ENCODE results near the gene EGFLAM.
A peak's percentile ranks its signal among the peaks of the same experiment; 100 is the strongest.

The EGFLAM gene

GRCh38 chr5:38473008-38473407 lies 214.6 kb downstream of the EGFLAM start:
- Histone ChIP-seq H3K9me3 (ENCODE audit: severe bottlenecking) (no peaks in the 10 kb centered on the region), H3K27me3 (ENCODE audit: insufficient read depth, low read depth, severe bottlenecking) (no peaks in the 10 kb centered on the region), H3K27ac (no peak overlapping the region), H3K4me3 (ENCODE audit: low read depth, low read length) (no peak overlapping the region), H3K36me3 (no peaks in the 10 kb centered on the region)
- no peak for TF ChIP-seq CTCF (IDR thresholded peaks at IDR 0.05; ENCODE audit: low read depth, low read length)
- DNase-seq: no peak

DNA sequence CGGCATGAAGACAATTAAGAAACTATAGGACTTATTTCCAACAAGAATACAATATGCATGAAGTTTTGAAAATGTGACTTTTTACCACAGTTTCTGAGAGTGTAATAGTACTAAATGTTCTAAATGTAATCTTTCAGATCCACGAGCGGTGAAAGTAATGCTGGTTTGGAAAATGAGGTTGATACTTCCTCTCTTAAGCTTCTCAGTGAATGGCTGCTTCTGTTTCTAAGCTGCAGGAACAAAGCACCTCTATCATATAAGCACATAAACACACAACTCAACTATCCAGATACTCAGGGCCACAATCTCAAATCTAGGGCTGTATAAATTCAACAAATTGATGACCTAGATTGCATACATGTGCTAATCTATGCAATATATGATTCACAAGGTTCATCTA lies 219.8 kb downstream of the EGFLAM start:
- DNase-seq: no peak
- Histone ChIP-seq H3K27ac (no peak overlapping the region), H3K9me3 (ENCODE audit: severe bottlenecking) (no peaks in the 10 kb centered on the region), H3K36me3 (no peaks in the 10 kb centered on the region), H3K27me3 (ENCODE audit: insufficient read depth, low read depth, severe bottlenecking) (no peaks in the 10 kb centered on the region), H3K4me3 (ENCODE audit: low read depth, low read length) (no peak overlapping the region)
- no peak for TF ChIP-seq CTCF (IDR thresholded peaks at IDR 0.05; ENCODE audit: low read depth, low read length)

DNA sequence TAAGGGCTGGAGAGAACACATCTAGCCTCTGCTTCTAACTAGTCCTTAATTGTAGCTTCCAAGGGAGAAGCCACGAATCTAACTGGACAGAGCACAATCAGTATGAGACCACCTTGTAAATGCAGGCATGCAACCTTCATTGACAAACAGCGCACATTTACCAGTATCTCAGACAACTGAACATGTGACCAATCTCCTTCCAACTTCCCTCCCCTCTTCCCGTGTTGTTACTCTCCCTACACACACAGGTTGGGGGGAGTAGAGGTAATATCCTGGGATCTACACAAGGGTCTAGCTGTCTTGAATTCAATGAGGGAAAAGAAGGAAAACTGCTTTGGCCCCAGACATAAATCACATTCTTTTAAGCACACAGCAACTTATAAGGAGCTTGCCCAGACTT lies 220.5 kb downstream of the EGFLAM start:
- Histone ChIP-seq H3K27me3 (ENCODE audit: insufficient read depth, low read depth, severe bottlenecking) (no peaks in the 10 kb centered on the region), H3K4me3 (ENCODE audit: low read depth, low read length) (no peak overlapping the region; the same call in 1 of the 2 replicates), H3K27ac (no peak overlapping the region; the same call in 1 of the 2 replicates), H3K9me3 (ENCODE audit: severe bottlenecking) (no peaks in the 10 kb centered on the region), H3K36me3 (no peaks in the 10 kb centered on the region)
- TF ChIP-seq CTCF (IDR thresholded peaks at IDR 0.05; ENCODE audit: low read depth, low read length): no peak
- no peak for DNase-seq

DNA sequence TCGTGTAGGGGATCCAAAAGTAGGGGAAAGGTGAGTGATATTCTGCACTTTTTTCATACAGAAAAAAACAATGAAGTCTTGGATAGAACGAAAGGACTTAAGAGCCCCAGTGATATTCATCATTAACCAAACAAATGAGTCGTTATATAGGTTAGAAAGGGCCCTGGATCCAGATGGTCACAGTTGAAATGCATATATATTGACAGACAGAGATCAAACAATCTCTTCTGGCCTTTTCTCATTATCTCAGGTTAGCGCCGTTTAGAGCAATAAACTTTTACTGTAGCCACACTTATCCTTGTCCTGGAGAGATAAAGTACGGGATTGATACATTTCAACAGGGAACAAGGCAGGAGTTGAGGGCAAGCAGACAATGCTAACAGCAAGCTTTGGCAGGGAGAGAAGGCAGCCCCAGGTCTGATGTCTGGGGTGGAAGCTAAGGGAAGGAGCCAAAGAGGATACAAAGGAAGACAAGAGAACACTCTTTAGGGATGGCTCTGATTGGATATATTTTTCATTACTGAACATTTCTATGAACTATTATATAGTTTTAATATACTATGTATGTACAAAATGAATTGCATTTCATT lies 221.1 kb downstream of the EGFLAM start:
- Histone ChIP-seq H3K9me3 (ENCODE audit: severe bottlenecking) (no peaks in the 10 kb centered on the region), H3K27me3 (ENCODE audit: insufficient read depth, low read depth, severe bottlenecking) (no peaks in the 10 kb centered on the region), H3K27ac (peak overlapping the region; percentile 4; the same call in 1 of the 2 replicates), H3K4me3 (ENCODE audit: low read depth, low read length) (no peak overlapping the region; the same call in 1 of the 2 replicates), H3K36me3 (no peaks in the 10 kb centered on the region)
- no peak for TF ChIP-seq CTCF (IDR thresholded peaks at IDR 0.05; ENCODE audit: low read depth, low read length)
- no peak for DNase-seq

GRCh38 chr5:38483805-38484398 lies 225.5 kb downstream of the EGFLAM start:
- H3K36me3 ChIP-seq: no peaks in the 10 kb centered on the region
- no peak overlapping the region for H3K4me3 ChIP-seq (ENCODE audit: low read depth, low read length)
- H3K9me3 ChIP-seq (ENCODE audit: severe bottlenecking): no peaks in the 10 kb centered on the region
- H3K27ac ChIP-seq: no peak overlapping the region
- peak; percentile 39; the same call in 1 of the 2 replicates for TF ChIP-seq CTCF (IDR thresholded peaks at IDR 0.05; ENCODE audit: low read depth, low read length)
- no peak for DNase-seq
- no peaks in the 10 kb centered on the region for H3K27me3 ChIP-seq (ENCODE audit: insufficient read depth, low read depth, severe bottlenecking)

DNA sequence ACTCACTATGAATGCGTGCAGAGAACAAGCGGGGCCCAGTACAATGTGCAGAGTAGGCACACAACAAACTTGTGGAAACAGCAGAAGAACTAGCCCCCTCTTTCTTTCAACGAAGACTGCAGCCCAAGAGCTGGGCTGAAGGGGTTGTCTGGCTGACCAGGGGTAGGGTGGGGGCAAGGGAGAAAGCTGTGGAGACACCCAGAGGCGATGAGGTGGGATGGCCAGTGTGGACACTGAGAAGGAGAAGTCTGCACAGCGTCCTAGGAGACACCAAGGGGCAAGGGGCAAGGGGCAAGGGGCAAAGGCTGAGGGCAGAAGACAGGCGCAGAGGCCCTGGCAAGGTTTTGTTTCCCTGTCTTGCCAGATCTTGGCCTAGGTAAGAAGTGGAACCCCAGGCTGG lies 235.8 kb downstream of the EGFLAM start:
- H3K9me3 ChIP-seq (ENCODE audit: severe bottlenecking): no peaks in the 10 kb centered on the region
- no peak for TF ChIP-seq CTCF (IDR thresholded peaks at IDR 0.05; ENCODE audit: low read depth, low read length)
- H3K27ac ChIP-seq: no peak overlapping the region
- no peak overlapping the region for H3K4me3 ChIP-seq (ENCODE audit: low read depth, low read length)
- H3K27me3 ChIP-seq (ENCODE audit: insufficient read depth, low read depth, severe bottlenecking): no peaks in the 10 kb centered on the region
- H3K36me3 ChIP-seq: no peaks in the 10 kb centered on the region
- no peak for DNase-seq
